B cell (primary cell): ENCODE data around the gene SORL1. TPM values are rescaled to one million over a fixed set of nuclear protein-coding genes. Genes with fewer than 3 reads are reported as not detected.

Experiments used
- ATAC-seq: fragments of 200-7000 bp; cut with Tn5 transposase; one replicate; pipeline ENCODE4 v1.10.0; 2021; ENCODE audit warnings: low read depth, mild to moderate bottlenecking, moderate number of reproducible peaks, moderate library complexity
- CTCF ChIA-PET: fragments of 350-600 bp; sonication (Branson Sonifier 250); formaldehyde crosslinking; loops from one replicate; lab custom pipeline; 2021; ENCODE audit warnings: antibody characterized with exemption, inconsistent platforms; lab: Charles Lee
- POLR2A ChIA-PET: fragments of 350-600 bp; sonication (Branson Sonifier 250); formaldehyde crosslinking; loops from one replicate; lab custom pipeline; 2021; ENCODE audit warnings: antibody characterized with exemption; lab: Charles Lee
- DNase-seq: peaks from one replicate; pipeline ENCODE4 v3.0.0; 2013
- H2AFZ ChIP-seq: 2 replicates; pipeline ENCODE4 v1.6.1; 2012; ENCODE audit warnings: mild to moderate bottlenecking, low read depth, low read length; ENCODE audit not compliant: insufficient read depth, poor library complexity, severe bottlenecking
- H3K27ac ChIP-seq, 2 donors: 1 replicate in 1 of 2; 2 replicates in 1 of 2; pipeline ENCODE4 v1.5.1; 2012 to 2013; ENCODE audit warnings: low read length in 2 of 2, mild to moderate bottlenecking in 2 of 2, moderate library complexity in 1 of 2
- H3K27me3 ChIP-seq, 4 experiments: fragments of 200-600 bp in 1 of 4; sonication (generic) in 1 of 4; replicated peaks in 1 of 4; 1 replicate in 2 of 4; 2 replicates in 2 of 4; pipeline versions ENCODE4 v1.6.1 to v1.7.0; 2013 to 2016; ENCODE audit warnings: low read length in 3 of 4, mild to moderate bottlenecking in 2 of 4, mixed read lengths in 1 of 4, moderate library complexity in 1 of 4; ENCODE audit not compliant: insufficient read depth in 4 of 4, control insufficient read depth in 3 of 4; ENCODE audit errors: control extremely low read depth in 1 of 4
- H3K36me3 ChIP-seq, 2 experiments: replicated peaks in 1 of 2; 1 replicate in 1 of 2; 2 replicates in 1 of 2; pipeline versions ENCODE4 v1.6.1 to v1.7.1; 2013; ENCODE audit warnings: low read length in 1 of 2; ENCODE audit not compliant: insufficient read depth in 2 of 2, control insufficient read depth in 1 of 2; ENCODE audit errors: control extremely low read depth in 1 of 2, extremely low read depth in 1 of 2
- H3K4me1 ChIP-seq, 2 donors: fragments of 200-600 bp in 1 of 2; sonication (generic) in 1 of 2; 1 replicate in 1 of 2; 2 replicates in 1 of 2; pipeline versions ENCODE4 v1.5.1 to v1.6.1; 2013 to 2017; ENCODE audit warnings: low read length in 2 of 2; ENCODE audit not compliant: control insufficient read depth in 2 of 2, insufficient read depth in 2 of 2
- H3K4me2 ChIP-seq: replicated peaks from 2 replicates; pipeline ENCODE3; 2012; ENCODE audit warnings: mild to moderate bottlenecking, low read depth, low read length; ENCODE audit not compliant: poor library complexity, severe bottlenecking
- H3K4me3 ChIP-seq, 5 experiments: fragments of 200-600 bp in 1 of 5; sonication (generic) in 1 of 5; 1 replicate in 3 of 5; 2 replicates in 2 of 5; pipeline versions ENCODE4 v1.5.1 to v1.7.0; 2011 to 2016; ENCODE audit warnings: low read length in 4 of 5, mild to moderate bottlenecking in 4 of 5, low read depth in 2 of 5, control low read depth in 1 of 5, moderate library complexity in 1 of 5; ENCODE audit not compliant: insufficient read depth in 1 of 5; ENCODE audit errors: control extremely low read depth in 1 of 5, extremely low read depth in 1 of 5
- H3K79me2 ChIP-seq: fragments of 200-600 bp; sonication (generic); one replicate; pipeline ENCODE4 v1.6.0; 2016; ENCODE audit warnings: low read length; ENCODE audit not compliant: control insufficient read depth, insufficient read depth
- H3K9ac ChIP-seq: fragments of 200-600 bp; sonication (generic); 2 replicates; pipeline ENCODE4 v1.6.1; 2017; ENCODE audit warnings: mild to moderate bottlenecking, low read length, moderate library complexity
- H3K9me3 ChIP-seq, 3 donors: one replicate each; pipeline versions ENCODE4 v1.6.1 to v1.7.1; 2013; ENCODE audit warnings: low read length in 2 of 3; ENCODE audit not compliant: control insufficient read depth in 2 of 3, insufficient read depth in 1 of 3; ENCODE audit errors: control extremely low read depth in 1 of 3
- H4K20me1 ChIP-seq: 2 replicates; pipeline ENCODE4 v1.6.0; 2012; ENCODE audit warnings: mild to moderate bottlenecking, low read length; ENCODE audit not compliant: insufficient read depth, control insufficient read depth, poor library complexity, severe bottlenecking
- H3K27ac Mint-ChIP-seq: one replicate; pipeline ENCODE4 v1.8.0; 2021; ENCODE audit warnings: mixed read lengths
- H3K27me3 Mint-ChIP-seq: one replicate; pipeline ENCODE4 v1.8.0; 2021; ENCODE audit warnings: mixed read lengths
- H3K4me1 Mint-ChIP-seq: one replicate; pipeline ENCODE4 v1.8.0; 2021; ENCODE audit warnings: mixed read lengths
- H3K4me3 Mint-ChIP-seq: one replicate; pipeline ENCODE4 v1.8.0; 2021; ENCODE audit warnings: mixed read lengths
- H3K9me3 Mint-ChIP-seq: one replicate; pipeline ENCODE4 v1.8.0; 2022; ENCODE audit warnings: mixed read lengths; ENCODE audit not compliant: insufficient read depth
- EZH2 ChIP-seq: IDR thresholded peaks from 2 replicates; pipeline ENCODE4 v1.6.1; 2012; ENCODE audit warnings: borderline replicate concordance, low read depth, mild to moderate bottlenecking, moderate library complexity, low read length; ENCODE audit not compliant: insufficient read depth, poor library complexity, severe bottlenecking
- WGBS: methylation state at CpG from one replicate; pipeline ENCODE4 v1.1.5; 2013; ENCODE audit warnings: missing lambda C conversion rate; ENCODE audit not compliant: insufficient coverage; 5-methylcytosine and 5-hydroxymethylcytosine counted together
- intact Hi-C: fragments of 100-400 bp; cut with micrococcal nuclease; formaldehyde crosslinking; loops from one replicate; pipeline ENCODE4 v1.10.0; 2022
- polyA plus RNA-seq: library from polyadenylated mRNA; depleted of rRNA; stranded (reverse); fragments of >200 nt; gene quantifications from 2 replicates; pipeline ENCODE4 v1.2.3, GENCODE V29; 2012
- total RNA-seq, 2 donors: library from RNA; stranded (reverse); fragments of 120-200 nt in 1 of 2; gene quantifications; 1 replicate in 1 of 2; 2 replicates in 1 of 2; pipeline versions ENCODE4 v1.2.3 to v1.2.4, GENCODE V29; 2013 to 2022
- TF ChIP-seq, protein P1 (sequence below): fragments of 200-600 bp; IDR thresholded peaks from one replicate; pipeline ENCODE4 v1.8.0; 2022; ENCODE audit warnings: antibody characterized with exemption, mild to moderate bottlenecking

The SORL1 gene
- total and polyA plus RNA-seq, 2 donors (not counting 1 experiment from before 2014, with no cell fraction given), result 13.0 to 396 TPM

DNA sequence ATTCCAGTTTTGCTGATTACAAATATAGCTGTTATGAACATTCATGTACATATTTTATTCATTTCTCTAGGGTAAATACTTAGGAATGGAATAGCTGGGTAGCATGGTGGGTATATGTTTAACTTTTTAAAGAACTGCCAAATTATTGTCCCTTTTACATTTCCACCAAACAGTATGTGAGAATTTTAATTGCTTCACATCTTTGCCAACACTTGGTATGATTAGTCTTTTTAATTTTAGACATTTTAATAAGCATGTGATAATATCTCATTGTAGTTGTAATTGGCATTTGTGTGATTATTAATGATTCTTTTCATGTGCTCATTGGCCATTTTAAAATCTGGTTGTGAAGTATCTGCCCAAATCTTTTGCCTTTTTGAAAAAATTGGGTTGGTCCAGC lies 73.3 kb downstream of the SORL1 start:
- Histone ChIP-seq H2AFZ (no peak overlapping the region), H3K9me3 (peaks cover 12 to 17% (median 14%) of the 10 kb centered on the region in 3 donors), H3K27me3 (no peaks in the 10 kb centered on the region), H3K4me2 (no peak overlapping the region), H3K4me1 (peaks cover 20% of the 10 kb centered on the region in 2 donors), H3K4me3 (no peak overlapping the region), H4K20me1 (no peaks in the 10 kb centered on the region), H3K27ac (no peak overlapping the region), H3K9ac (no peak overlapping the region), H3K36me3 (peaks cover 15 to 30% of the 10 kb centered on the region in 2 experiments), H3K79me2 (no peaks in the 10 kb centered on the region)
- intact Hi-C loops, result loop anchor here (5.0 kb wide), 1 partner anchor 33 kb away; no protein-coding TSS in a partner anchor
- no peaks in the 10 kb centered on the region for H3K27me3 Mint-ChIP-seq
- ChIA-PET POLR2A (no interaction called here), CTCF (no interaction called here)
- ATAC-seq (no peak), DNase-seq (no peak)
- peaks cover 23% of the 10 kb centered on the region for H3K4me1 Mint-ChIP-seq
- no peak overlapping the region for H3K27ac Mint-ChIP-seq
- peaks cover 8% of the 10 kb centered on the region for H3K9me3 Mint-ChIP-seq
- H3K4me3 Mint-ChIP-seq, result no peak overlapping the region
- TF ChIP-seq, protein P1, sequence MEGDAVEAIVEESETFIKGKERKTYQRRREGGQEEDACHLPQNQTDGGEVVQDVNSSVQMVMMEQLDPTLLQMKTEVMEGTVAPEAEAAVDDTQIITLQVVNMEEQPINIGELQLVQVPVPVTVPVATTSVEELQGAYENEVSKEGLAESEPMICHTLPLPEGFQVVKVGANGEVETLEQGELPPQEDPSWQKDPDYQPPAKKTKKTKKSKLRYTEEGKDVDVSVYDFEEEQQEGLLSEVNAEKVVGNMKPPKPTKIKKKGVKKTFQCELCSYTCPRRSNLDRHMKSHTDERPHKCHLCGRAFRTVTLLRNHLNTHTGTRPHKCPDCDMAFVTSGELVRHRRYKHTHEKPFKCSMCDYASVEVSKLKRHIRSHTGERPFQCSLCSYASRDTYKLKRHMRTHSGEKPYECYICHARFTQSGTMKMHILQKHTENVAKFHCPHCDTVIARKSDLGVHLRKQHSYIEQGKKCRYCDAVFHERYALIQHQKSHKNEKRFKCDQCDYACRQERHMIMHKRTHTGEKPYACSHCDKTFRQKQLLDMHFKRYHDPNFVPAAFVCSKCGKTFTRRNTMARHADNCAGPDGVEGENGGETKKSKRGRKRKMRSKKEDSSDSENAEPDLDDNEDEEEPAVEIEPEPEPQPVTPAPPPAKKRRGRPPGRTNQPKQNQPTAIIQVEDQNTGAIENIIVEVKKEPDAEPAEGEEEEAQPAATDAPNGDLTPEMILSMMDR, result no peak
- TF ChIP-seq EZH2, result no peak

DNA sequence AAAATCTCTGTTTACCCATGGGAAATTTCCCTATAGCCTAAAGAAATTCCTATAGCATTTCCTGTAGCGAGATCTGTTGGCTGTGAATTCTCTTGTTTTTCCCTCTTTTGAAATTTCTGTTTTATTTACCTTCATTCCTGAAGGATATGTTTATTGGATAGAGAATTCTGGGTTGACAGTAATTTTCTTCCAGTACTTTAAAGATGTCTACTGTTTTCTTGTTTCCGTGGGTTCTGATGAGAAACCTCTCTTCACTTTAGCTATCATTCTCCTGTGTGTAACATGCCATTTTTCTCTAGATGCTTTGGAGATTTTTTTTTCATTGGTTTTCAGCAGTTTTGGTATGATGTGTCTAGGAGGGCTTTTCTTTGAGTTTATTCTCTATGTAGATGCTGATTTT lies 78.1 kb downstream of the SORL1 start:
- Mint-ChIP-seq H3K27ac (no peak overlapping the region), H3K27me3 (no peaks in the 10 kb centered on the region), H3K9me3 (peaks cover 7% of the 10 kb centered on the region), H3K4me1 (peaks cover 9% of the 10 kb centered on the region), H3K4me3 (no peak overlapping the region)
- H4K20me1 ChIP-seq, result no peaks in the 10 kb centered on the region
- no peak for ATAC-seq
- no peaks in the 10 kb centered on the region for H3K27me3 ChIP-seq
- peaks cover 0 to 5% of the 10 kb centered on the region in 2 donors for H3K4me1 ChIP-seq
- ChIA-PET POLR2A (no interaction called here), CTCF (interaction anchor here (1.3 kb wide), 1 partner anchor 263 kb away, joined by 3 read pairs; no protein-coding TSS in a partner anchor)
- no peak for DNase-seq
- intact Hi-C loops, result no loop called here
- H3K36me3 ChIP-seq, result peaks cover 1 to 38% of the 10 kb centered on the region in 2 experiments
- TF ChIP-seq EZH2, result no peak
- TF ChIP-seq, protein P1, result no peak
- H3K9me3 ChIP-seq, result peaks cover 9 to 20% (median 13%) of the 10 kb centered on the region in 3 donors
- H3K4me3 ChIP-seq, result no peak overlapping the region
- WGBS, result no CpG with 5 or more reads among the region's 2 CpGs
- H3K4me2 ChIP-seq, result no peak overlapping the region
- no peak overlapping the region for H3K9ac ChIP-seq
- H3K27ac ChIP-seq, result no peak overlapping the region
- no peak overlapping the region for H2AFZ ChIP-seq
- no peaks in the 10 kb centered on the region for H3K79me2 ChIP-seq
